HG02763 (cell line): Measurements from ENCODE around the gene BUD23.
"Not testable (repeated sequence)": the region's sequence is repeated elsewhere in the genome, so short reads cannot be mapped to it uniquely, and the experiment has no call there.

ENCODE experiments used
- ATAC-seq: cut with Tn5 transposase; IDR thresholded peaks from one replicate; pipeline ENCODE4 v1.9.1; 2021; ENCODE audit warnings: mild to moderate bottlenecking, moderate library complexity; ENCODE audit not compliant: unreplicated experiment

BUD23 gene

DNA sequence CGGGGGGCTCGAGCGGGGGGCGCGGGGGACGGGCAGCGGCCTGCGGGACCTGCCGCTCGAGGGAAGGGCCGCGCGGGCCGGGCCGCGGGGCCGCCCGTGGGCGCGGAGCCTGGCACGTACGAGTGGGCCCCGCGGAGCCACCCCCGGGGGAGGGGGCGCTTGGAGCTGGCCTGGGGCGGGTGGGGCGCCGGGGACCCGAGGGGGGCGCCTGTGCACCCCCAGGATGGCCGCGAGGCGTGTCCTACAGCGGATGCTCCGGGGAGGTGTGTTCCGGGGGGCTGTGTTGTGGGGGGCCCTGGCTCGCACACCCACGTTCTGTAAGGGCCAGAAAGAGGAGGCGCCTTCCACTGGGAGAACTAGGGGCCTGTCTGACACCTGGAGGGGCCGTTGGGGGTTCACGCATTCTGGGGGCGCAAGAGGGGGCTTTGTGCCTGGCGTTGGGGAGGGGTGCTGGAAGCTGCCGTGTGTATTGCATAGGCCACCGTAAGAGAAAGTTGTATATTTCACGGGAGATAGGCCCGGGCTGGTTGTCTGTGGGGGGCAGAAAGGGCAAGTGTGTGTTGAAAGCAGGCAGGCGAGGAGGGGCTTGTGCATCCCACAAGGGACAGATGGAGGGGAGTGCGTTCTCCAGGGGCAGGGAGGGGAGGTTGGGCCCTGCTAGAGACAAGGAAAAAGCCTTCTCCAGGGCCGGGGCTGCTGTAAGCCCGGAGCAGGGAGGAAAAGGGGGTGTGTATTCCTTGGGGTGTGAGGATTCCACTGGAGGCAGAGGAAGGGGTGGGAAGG is 15.1 kb upstream of the BUD23 start:
- ATAC-seq, result peak; percentile 19

DNA sequence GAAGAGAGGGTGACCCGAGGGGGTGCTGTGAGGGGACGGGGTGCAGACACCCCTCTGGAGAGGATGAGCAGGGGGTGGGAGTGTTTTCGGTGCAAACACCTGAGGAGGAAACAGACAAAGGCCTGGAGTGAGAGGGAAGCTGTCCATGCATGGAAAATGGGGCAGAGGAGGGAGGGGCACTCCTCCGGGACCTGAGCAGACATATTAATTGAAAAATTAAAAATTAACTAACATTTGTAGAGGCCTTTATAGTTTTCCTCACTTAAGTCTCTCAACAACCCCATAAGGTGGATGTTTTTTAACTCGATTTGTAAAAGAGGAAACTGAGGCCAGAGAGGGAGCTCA is 14.5 kb upstream of the BUD23 start:
- ATAC-seq, result no peak

DNA sequence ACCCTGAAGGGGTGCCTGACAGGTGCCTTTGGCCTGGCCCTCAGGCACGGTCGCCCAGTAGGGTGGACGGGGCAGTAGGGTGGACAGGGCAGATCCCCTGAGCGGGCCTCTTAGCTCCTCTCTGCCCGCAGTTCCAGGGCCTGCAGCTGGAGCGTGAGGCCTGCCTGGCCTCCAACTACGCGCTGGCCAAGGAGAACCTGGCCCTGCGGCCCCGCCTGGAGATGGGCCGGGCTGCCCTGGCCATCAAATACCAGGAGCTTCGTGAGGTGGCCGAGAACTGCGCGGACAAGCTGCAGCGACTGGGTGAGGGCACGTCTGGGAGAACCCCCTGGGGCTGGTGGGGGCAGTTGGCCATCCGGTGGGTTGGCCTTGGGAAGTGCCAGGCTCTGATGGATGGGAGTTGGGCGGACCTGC is 14.1 kb upstream of the BUD23 start:
- no peak for ATAC-seq

DNA sequence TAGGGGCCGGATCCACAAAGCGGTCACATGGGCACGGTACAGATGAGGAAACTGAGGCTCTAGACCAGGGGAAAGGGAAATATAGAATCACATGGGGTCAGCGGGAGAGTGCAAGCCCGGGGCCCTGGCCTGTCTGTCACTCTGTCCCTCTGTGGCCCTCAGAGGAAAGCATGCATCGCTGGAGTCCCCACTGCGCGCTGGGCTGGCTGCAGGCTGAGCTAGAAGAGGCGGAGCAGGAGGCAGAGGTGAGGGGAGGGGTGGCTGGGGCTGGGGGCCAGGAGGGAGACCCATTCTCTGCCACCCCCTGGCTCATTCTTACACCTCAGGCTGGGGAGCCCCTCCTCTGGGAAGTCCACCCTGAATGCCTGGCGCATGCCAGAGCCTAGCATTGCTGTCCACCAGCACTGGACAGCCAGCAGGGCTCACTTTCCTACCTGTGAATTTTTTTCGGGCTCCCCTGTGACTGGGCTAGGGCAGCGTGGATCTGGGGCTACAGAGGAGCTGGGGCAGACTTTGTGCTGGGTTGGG is 13.5 kb upstream of the BUD23 start:
- ATAC-seq, result no peak

DNA sequence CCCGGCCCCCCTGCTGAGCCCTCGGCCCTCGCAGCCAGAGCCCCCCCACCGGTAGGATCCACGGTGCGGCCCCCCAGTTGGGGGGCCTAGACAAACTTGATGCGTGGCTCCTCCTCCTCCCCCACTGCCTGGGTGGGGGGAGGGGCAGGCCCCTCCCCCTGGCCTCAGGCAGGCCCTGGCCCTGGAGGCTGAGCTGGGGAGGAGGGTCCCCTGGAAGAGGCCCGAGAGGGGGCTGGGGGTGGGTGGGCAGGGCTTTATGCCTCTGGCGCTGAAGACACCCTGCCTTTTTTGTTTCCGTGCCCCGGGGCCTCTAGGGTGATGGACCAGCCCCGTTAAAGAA is 12.1 kb upstream of the BUD23 start:
- no peak for ATAC-seq

DNA sequence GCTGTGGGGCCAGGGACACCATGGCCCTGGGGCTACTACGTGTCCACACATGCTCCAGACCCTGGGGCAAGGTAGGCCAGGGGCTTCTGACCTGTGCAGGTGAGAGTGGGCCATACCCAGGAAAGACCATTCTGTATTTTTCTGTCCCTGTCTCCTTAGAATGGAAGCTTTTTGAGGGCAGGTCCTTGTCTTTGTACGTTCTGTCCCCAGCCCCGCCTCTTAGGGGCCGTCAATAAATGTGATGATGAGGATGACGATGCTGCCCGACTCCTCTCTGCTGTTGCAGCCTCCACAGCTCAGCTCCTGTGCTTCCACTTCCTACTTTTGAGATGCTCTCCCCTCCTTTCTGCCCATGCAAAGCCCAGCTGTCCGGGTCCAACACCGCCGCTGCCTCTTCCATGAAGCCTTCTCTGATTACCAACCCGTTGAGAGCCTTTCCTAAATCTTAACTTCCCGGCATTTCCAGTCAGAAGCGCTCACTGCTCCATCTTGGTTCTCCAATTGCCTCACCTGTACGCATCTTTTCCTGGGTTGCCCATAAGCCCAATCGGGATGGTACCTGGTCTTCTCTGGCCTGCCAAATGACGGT is 11.4 kb upstream of the BUD23 start:
- ATAC-seq, result no peak

DNA sequence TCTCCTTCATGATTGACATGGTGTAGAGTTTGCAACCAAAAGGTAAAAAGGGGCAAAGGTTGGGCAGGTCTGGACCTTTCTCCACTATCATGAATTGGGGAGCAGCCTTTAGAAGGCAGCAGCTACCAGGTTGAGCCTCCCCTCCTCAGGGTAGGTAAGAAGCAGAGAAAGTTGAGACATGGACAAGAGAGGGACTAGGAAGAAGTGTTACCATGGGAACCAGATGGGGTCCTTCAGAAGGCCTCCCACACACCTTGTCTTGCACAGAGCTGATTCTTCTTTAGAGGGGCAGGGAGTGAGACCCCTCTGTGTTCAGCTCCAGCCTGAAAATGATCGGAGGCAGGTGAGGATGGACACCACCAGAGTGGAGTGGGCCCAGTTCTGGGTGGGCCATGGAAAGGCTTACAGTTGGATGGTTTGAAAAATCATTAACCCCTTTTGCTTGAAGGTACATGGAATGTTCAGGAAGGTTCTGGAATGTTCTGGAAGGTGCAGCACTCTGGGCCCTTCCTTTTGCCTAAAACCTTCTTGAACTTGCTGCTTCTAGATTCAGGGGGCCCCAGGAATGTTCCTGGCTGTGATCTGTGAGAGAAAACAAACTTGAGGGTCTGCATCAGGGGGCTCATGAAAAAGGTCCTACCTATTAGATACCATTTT is 8.8 kb upstream of the BUD23 start:
- ATAC-seq, result no peak

DNA sequence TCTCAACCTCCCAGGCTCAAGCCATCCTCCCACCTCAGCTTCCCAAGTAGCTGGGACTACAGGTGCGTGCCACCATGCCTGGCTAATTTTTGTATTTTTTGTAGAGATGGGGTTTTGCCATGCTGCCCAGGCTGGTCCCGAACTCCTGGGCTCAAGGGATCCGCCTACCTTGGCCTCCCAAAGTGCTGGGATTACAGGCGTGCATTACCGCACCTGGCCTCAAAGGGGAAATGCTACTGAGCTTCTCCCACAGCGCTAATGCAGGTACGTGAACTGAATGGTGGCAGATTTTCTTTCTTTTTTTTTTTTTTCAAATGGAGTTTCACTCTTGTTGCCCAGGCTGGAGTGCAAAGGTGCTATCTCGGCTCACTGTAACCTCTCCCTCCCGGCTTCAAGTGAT is 7.3 kb upstream of the BUD23 start:
- not testable (repeated sequence) for ATAC-seq

DNA sequence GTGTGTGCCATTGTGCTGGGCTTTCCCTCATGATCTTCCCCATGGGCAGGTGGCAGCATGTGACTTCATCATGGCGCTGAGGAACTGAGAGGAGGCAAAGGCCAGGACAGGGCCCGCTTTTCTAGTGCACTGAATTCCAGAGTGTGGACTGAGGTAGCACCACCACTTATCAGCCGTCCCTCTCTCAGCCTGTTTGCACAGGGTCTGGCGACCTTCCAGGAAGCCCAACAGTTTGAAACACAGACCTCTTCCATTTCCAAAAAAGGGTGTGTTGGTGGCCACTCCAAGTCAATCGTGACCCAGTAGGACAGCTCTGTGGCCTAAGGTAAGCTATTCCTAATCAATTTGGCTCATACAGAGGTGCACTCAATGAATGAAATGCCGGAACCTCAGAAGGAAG is 4.5 kb upstream of the BUD23 start:
- no peak for ATAC-seq

DNA sequence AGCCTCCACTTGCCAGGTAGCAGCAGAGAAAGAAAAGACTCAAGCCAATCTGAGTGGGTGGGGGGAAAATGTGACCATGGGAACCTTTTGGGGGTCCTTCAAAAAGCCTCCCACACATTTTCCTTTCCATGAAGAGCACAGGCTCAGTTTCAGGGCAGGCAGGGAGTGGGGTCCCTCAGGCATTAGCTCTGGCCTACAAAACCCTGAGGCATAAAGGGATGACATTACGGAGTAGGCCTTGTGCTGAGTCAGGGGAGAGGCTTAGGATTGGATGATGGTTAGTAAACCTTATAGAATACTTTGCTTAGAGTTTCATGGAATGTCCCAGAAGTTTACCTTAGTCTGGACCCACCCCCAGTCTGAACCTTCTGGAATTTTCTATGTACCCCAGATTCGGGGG is 3.7 kb upstream of the BUD23 start:
- ATAC-seq, result no peak

DNA sequence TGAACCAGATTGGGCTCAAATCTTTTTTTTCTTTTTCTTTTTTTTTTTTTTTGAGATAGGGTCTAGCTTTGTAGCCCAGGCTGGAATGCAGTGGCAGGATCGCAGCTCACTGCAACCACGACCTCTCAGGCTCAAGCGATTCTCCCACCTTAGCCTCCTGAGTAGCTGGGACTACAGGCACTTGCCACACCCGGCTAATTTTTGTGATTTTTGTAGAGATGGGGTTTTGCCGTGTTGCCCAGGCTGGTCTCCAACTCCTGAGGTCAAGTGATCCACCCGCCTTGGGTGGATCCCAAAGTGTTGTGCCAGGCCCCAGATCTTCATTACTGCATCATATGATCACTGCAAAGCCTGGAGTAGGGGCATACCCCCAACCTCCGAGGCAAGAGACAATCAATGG is 2.9 kb upstream of the BUD23 start:
- ATAC-seq, result no peak

DNA sequence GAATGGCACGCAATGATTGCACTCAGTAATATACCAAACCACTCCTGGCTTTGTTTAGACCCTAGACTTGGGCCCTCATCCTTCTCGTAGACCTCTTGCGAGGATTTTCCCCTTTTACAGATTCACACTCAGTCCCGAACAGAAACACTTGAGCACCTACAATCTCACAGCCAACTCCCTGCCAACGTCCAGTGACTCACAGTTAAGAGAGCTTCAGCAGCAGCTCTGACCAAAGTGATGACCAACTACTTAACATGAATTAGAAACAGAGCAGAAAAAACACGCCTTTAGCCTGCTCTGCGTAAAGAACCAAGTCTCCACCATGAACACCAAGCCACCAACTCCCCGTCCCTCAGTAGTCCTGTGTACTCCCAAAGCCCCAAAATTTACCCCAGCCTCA is 2.4 kb upstream of the BUD23 start:
- no peak for ATAC-seq

DNA sequence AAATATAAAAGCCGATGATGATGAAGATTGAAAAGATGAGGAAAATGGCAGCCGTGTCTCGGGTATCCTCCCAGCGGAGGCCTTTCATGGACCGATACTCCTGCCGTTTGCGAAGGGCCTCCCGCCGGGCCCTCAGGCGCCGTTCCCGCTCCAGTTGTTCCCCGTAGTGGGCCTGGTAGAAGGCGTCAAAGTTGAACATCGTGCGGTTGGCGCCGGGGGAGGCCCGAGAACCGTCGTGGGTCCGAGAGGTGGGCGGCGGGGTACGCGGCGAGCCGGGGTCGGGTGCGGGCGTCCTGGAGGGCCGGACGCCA is 697 bp upstream of the BUD23 start:
- ATAC-seq, result no peak

DNA sequence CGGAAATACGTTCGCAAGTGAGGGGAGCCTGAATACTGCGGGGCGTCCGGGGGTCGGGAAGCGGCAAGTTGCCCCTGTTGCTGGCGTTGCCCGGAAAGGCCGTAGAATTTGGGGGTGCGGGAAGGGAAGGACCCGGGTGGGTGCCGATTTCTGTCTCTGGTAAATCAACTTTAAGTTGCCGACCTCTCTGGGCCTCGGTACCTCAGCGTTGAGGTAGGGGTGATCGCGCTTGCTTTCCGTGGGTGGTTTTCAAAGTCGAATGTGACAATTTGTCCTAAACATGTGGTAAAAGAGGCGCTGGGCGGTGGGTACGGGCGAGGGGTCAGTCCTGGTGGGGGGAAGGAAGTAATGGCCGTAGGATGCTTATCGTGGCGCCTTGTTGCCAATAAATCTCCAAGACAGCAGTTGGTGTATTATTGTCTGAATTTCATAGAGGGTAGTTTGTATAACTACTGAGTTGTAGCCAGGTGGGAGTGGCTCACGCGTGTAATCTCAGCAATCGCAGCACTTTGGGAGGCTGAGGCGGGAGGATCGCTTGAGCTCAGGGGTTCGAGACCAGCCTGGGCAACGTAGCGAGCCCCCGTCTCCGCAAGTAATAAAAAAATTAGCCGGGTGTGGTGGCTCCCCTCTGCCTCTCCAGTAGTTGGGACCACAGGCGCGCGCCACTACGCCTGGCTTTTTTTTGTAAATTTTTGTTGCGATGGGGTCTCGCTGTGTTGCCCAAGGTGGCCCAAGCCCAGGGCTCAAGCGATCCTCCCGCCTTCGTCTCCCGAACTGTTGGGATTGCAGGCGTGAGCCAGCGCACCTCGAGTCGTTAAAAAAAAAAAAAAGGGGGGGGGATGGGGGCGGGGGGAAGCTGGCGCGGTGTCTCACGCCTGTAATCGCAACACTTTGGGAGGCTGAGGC is 644 bp downstream of the BUD23 start:
- ATAC-seq, result no peak

DNA sequence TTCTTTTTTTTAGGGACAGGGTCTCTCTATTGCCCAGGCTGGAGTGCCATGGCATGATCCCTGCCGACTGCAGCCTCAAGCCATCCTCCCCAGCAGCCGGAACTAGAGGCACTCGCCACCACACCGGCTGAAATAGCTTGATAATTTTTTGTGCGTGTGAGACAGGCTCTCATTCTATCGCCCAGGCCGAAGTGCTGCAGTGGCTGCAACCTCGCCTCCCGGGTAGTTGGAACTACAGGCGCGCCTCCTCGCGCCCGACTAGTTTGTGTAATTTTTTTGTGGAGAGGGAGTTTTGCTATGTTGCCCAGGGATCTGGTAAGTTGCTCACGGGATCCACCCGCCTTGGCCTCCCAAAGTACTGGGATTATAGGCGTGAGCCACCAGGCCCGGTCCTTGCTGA is 1.9 kb downstream of the BUD23 start:
- no peak for ATAC-seq

DNA sequence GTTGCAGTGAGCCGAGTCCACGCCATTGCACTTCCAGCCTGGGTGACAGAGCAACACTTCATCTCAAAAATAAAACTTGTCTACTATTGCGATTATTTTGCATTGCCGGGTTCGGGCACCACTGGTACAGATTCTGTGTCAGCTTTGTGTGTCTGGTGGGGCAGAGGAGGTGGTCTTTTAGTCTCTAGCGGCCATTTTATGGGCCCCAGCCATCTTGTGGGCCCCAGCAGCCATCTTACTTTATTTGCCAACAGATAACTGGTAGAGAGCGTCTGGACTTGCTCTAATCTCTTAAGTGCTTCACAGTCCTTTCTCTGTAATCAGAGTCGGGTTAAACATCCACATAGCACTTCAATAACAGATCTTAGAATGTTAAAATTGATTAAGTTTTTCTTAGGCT is 4.9 kb downstream of the BUD23 start:
- no peak for ATAC-seq

DNA sequence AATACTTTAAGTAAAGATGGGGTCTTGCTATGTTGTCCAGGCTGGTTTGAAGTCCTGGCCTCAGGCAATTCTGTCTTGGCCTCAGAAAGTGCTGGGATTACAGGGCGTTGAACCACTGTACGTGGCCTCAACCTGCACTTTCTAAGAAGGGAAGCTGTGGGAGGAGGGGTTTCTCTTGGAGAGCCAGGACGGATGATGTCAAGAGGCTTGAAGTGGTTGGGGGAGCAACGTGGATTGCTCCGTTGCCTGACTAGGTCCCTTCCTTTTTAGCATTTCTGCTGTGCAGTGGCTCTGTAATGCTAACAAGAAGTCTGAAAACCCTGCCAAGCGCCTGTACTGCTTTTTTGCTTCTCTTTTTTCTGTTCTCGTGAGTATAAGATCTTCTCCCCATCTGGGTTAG is 7.2 kb downstream of the BUD23 start:
- no peak for ATAC-seq

DNA sequence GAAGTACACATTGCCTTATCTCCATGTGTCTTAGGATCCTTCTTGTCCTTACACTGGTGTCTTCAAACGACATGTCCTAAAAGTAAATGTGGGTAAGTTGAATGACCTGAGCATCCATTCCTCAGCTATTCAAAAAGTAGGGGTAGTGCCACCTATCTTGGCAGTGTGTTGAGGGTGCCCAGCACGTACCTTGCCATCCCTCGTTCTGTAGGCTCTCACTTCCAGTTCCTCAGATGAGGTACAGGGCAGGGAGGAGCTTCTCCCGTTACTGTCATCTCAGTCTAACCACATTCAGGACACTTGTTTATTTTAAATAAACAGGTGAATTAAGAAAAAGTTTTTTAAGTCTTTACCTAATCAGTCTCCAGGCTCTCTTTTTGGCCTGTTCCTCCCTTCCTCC is 13.0 kb downstream of the BUD23 start:
- ATAC-seq, result no peak

DNA sequence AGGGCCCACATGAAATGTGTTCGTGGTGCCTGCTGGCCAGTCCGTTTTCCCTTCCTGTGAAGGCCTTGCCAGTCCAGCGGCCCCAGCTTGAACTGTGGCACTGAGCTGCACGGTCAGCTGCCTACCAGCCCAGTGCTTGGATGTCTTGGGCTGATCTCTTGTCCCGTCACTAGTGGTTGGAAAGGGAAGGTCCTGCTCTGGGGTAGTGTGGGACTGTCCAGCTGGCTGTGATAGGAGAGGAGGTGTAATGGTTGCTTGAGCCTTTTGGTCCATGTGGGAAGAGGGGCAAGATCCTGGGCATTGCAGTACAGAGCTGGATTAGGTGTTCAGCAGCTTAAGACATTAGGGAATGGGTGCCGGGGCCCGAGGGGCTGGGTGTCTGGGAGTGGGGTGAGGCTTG is 15.0 kb downstream of the BUD23 start:
- no peak for ATAC-seq

DNA sequence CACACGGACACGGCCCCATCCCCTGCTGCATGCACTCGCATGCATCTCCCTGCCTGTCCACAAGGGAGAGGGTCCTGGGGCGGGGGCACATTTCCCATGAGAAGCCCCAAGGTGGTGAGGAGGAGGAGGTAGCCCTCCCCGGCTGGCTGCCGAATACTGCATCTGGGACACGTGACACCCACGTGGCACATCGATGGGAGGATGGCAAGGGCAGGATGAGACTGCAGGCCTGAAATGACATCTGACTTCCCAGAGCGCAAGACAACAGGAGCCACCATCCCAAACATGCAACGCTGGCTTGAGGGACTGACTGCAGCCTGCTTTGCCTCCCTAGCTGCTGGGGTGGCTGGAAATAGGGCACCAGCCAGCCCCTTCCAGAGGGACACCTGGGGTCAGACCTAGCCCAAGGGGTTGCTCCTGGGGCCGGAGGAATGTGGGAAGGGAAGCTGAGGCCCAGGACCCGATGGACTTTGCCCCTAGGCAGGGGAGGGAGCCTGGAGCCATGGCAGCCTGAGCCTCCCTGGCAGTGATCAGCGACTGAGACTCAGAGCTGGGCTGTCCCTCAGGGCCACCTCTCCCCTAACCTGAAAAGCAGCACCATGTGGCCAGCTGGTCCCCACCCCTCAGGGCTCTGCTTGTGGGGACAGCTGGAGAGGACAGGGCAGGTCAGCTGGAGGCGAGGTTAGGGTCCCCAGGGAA is 16.1 kb downstream of the BUD23 start:
- no peak for ATAC-seq

DNA sequence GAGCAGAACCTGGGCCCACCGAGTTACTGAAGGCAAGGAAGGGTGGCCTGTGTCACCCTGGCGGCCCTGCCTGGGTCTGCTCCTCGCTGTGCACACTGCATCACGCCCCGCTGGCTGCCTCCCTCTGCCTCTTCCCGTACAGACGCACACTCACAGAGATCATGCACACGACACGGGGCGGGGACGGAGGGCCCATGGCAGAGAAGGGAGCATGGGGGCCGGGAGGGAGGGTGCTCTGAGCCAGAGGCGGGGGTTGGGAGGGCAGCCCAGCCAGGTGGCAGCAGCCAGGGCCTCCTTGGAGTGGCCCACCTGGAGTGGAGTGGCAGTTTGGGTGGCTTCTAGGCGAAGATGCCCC is 16.6 kb downstream of the BUD23 start:
- ATAC-seq, result no peak
